Measurements from ENCODE around the gene ST3GAL6. TPM values are rescaled to one million over a fixed set of nuclear protein-coding genes. Genes with fewer than 3 reads are reported as not detected.
A peak's percentile ranks its signal among the peaks of the same experiment; 100 is the strongest.

Gene ST3GAL6
- total RNA-seq, 1 experiment from 2014 or later = 12.4 TPM

DNA sequence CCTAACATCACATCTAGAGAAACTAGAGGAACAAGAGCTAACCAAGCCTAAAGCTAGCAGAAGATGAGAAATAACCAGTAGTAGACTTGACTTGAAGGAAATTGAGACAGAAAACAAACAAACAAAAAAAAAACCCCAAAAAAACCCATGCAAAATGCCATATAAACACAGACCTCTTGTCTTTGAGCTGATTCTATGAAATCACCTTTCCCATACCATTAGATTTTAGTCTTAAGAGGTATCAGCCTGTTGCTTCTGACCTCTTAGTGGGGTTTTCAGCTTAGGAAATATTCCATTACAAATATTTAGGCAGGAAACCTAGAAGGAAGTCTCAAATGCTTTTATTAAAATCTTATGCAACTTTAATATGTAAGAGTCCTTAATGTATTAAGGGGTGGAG lies 23.9 kb upstream of the ST3GAL6 start:
- no peak for DNase-seq (ENCODE audit: low read depth)

DNA sequence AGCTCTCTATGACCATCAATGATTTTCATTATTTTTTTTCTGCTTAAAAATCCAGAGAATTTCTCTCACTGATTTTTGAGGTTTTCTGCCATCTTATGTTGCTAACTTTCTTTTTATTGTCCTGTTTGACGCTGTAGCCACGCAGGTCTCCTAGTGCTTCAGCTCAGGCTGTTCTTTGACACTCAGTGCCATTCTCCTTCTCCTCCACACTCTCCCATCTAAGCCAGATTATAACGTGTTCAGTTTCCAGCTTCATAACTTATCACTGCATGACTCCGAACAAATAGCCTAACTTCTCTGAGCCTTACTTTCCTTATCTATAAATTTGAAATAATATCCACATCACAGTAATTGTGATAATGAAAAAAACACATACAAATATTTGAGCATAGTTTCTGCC lies 22.8 kb upstream of the ST3GAL6 start:
- no peak for DNase-seq (ENCODE audit: low read depth)

DNA sequence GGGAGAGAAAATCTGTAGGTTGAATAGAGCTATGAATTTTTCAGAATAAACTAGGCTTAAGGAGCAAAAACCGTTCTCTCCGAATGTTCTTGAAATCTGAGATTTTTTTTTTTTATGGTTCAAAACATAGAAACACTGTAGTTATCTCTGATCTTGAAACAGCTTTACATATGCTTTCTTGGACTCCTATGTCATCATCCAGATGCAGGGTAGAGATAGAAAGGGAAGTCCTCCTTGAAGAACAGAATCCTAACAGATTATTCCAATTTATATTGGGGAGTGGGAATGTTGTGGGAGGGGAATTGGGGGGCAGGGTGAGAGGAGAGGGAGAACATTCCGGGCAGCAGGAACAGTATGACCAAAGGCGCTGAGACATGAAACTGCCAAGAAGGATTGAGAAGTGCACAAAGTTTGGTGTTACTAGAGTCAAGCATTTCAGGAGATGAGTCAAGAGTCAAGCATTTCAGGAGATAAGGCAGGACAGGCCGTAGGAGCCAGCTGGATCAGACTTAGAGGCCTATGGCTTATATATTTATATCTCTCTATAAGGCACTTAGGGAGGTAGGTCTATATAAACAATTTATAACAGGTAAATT lies 21.9 kb upstream of the ST3GAL6 start:
- peak; percentile 76 for DNase-seq (ENCODE audit: low read depth)

DNA sequence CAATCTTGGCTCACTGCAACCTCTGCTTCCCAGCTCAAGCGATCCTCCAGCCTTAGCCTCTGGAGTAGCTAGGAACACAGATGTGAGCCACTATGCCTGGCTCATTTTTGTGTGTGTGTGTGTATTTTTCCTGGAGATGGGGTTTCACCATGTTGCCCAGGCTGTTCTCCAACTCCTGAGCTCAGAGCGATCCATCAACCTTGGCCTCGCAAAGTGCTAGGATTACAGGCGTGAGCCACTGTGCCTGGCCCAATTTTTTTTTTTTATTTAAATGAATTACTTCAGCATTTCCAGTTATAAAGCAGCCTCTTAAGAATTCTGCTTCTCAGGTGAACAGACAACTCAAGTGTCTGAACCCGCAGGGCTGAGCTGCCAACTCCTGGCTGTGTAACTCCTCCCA lies 20.1 kb upstream of the ST3GAL6 start:
- DNase-seq (ENCODE audit: low read depth) = no peak

DNA sequence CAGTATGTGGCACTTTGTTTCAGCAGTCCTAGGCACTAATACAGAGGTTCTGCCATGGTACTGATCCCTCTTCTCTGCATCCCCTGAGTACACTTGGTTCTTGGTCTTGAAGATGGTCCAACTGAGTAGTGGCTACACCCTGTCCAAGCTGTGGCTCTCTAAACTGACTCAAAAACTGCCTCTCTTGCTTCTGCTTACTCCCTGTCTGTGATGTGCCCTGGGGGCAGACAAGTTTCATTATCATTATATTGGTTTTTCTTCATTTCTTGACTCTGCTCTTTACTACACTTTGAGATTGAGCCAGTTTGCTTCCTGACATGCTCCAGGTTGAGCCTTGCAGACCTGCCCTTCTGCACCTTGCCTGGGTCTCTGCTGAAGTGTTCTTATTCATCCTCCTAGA lies 18.9 kb upstream of the ST3GAL6 start:
- DNase-seq (ENCODE audit: low read depth) = no peak

DNA sequence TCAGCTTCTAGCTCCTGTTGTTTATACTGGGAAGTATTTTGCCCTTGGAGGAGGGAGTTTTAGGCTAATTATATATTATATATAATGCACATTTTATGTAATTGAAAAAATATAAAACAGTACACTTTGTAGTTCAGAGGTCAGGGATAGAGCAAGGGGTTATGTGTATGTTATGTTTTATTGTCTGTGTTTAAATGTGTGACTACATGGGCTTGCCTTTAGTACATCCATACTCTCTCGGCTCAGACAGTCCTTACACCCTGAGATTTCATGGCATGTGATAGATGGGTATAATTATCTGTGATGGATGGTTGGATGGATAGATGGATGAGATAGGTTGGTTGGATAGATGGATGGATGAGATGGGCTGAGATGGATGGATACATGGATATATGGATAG lies 17.4 kb upstream of the ST3GAL6 start:
- DNase-seq (ENCODE audit: low read depth) = no peak

DNA sequence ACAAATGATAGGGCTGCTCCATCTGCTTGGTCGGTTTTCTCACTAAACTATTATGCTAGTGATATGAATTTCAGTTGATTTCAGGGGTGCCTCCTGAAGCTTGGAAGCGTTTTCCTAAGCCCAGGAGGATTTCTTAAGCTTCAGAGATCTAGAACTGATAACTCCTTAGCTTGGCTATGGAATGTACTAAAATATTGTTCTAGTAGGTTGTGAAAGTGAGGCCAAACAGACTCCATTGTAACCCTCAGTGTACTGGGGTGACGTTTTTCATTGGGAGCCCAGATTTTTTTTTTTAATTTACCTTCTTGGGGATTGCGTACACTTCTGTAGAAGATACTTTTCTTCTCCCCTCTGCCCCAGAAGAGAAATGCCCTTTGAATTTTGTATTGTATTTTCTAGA lies 17.0 kb upstream of the ST3GAL6 start:
- no peak for DNase-seq (ENCODE audit: low read depth)

DNA sequence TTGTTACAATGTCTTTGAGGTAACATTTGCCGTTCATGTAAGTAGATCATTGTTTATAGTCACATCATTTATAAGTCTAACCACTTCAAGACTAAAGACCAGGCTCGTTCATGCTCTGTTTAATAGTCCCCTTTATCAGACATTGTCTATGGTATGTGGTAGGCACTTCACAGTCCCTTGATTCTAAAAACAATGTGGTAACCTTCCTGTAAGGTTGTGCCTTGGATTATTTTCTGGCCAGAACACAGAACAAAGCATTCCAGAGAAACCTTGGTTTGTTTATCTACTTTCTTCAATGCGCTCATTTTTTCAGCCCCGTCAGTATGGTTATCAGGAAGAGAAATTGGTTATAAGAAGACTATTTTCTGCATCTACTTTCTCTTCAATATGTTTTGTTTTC lies 16.3 kb upstream of the ST3GAL6 start:
- no peak for DNase-seq (ENCODE audit: low read depth)

DNA sequence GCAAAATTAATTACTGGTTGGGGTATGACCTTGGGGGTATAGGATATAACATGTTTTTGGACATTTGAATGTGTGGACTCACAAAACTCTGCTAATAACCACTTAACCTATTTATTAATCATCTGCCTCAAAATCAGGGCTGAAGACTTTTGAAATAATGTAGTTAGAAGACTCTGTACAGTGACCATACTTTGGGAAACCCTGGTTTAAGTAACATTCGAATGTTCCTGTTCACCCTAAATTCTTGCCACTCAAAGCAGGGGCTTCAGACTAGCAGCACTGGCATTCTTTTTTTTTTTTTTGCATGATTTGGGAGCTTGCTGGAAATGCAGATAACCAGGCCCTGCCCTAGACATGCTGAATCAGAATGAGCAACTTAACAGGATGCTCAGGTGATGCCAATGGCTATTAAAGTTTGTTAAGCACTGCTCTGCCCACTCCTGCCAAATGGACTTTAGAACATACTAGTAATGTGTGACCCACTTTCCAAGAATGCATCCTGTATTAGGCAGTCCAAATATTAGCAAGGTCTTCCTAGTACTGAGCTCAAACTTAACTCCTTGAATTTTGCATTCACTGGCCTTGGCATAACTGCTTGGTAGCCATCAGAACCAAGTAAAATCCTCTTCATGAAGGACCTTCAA lies 12.7 kb upstream of the ST3GAL6 start:
- DNase-seq (ENCODE audit: low read depth) = no peak

DNA sequence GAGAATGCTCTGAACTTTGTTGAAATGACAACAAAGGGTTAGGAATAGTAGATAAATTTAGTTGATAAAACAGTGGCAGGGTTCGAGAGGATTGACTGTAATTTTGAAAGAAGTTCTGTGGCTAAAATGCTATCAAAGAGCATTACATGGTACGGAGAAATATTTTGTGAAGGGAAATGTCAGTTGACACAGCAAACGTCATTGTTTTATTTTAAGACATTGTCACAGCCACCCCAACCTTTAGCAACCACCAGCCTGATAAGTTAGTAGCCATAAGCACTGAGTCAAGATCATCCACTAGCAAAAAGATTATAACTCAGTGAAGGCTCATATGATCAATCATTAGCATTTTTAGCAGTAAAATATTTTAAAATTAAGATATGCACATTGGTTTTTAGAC lies 8.7 kb upstream of the ST3GAL6 start:
- no peak for DNase-seq (ENCODE audit: low read depth)

DNA sequence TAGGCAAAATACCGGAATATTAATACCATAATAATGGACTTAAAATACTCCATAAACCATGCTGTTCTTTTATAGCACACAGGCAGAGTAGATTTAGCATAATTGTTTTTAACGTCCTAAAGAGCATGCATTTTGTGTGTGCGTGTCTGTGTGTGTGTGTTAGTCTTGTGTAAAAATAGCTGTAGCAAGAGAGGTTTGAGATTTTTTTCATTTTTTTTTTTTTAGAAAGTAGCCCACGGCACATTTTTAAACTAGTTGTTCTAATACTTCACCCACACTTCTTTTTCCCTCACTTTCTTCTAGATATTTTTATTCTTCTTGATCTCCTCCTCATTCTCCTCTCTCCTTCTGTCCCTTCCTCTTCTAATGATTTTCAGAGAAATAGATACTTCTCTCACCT lies 7.5 kb upstream of the ST3GAL6 start:
- DNase-seq (ENCODE audit: low read depth) = no peak

DNA sequence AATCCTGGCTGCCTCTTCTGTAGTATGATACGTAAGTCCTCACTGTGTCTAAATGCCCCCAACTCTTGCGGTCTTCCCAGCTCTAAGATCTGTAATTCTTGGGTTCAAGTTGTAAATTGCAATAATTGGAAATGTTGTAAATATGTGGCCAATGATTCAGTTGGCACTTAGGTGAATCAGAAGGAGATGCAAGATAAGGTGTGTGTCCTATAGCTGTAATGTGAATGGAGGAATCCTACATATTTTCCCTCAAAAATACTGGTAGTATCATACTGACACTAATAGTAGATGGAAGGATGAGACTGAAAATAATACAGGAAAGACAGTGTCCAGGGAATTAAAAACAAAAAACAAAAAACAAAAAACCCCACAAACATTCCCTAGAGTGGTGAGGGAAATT lies 3.5 kb upstream of the ST3GAL6 start:
- DNase-seq (ENCODE audit: low read depth) = no peak

DNA sequence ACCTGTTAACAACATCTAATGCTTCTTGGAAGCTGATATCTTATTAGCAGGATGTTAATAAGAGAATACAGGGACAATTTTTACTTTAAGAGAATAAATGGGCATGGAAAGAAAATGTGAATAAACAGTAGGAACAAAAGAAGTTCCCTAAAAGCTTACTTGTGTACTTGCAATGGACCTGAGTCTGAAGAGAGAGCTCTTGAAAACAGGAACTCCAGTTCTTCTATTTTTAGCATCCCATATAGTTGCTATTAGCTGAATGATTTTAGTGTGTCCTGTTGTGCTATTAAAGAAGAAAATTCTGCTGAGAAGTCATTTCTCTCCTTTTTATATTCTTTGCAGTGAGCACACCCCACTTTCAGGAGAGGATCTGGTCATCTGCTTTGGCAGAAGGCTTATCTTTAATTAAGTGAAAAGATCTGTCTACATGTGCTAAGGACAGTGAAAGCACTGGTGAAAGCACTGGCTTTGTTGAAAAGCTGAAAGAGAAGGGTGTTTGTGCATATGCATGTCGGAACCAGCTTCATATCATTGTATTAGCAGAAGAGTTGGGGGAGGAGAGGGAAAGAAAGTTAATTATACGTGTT lies 1.4 kb upstream of the ST3GAL6 start:
- DNase-seq (ENCODE audit: low read depth) = no peak

DNA sequence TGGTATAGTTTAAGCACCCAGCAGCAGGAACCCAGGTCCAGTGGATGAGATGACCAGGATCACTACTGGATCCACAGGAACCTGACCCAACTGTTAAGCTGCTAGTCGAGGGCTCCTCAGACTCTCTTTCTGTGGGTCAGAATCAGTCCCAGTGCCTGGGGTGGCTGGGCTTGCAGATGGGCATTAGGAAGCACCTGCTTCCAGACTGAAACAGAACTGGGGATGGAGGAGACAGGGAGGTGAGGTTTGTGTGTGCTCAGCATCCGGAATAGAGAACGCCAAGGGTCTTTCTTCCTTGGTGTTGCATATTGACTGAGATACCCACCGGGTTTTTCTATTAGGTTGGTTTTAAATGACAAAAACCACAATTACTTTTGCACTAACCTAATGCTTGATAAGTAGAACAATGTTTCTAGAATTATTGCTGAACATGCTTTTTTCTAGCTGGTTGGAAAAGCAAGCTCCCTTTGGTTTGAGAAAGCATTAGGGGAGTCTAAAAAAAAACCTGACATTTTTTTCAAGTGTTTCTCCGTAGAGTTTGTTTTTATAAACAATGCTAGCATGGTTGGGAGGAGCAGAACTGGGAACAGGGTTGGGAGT lies 779 bp downstream of the ST3GAL6 start:
- no peak for DNase-seq (ENCODE audit: low read depth)

DNA sequence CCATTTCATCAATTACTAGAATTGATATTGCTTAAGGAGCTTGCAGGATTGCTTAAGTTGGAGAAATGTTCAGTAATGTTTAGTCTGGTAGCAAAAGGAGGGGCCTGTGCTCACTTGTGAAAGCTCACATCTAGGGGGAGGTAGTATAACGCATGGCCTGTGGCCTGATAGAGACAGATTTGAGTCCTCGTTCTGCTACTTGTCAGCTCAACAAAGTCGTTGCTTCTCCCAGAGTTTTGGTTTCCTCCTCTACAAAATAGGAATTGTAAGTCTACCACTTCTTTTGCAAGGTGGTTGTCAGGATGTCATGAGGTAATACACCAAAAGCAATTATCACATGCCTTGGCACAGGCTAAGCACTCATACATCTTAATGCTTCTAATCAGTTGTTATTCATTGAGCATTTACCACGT lies 1.3 kb downstream of the ST3GAL6 start:
- DNase-seq (ENCODE audit: low read depth) = no peak

DNA sequence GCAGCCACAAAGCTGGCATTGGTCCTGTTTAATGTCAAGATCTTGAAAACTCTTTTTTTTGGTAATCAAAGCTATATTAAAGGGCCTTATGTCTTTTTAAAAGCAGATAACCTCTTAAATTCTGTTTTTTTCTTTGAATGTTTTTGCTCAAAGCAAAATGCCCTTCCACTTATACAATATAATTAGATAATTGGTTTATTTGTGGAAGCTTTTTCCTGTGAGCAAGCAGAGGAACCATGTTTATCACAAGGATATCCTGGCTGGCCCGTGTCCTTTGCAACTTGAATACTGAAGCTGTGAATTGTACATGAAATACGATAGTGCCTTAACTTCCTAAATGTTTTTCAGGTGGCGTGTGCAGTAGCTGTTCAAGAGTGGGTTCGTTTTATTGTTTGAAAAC lies 2.6 kb downstream of the ST3GAL6 start:
- DNase-seq (ENCODE audit: low read depth) = no peak

DNA sequence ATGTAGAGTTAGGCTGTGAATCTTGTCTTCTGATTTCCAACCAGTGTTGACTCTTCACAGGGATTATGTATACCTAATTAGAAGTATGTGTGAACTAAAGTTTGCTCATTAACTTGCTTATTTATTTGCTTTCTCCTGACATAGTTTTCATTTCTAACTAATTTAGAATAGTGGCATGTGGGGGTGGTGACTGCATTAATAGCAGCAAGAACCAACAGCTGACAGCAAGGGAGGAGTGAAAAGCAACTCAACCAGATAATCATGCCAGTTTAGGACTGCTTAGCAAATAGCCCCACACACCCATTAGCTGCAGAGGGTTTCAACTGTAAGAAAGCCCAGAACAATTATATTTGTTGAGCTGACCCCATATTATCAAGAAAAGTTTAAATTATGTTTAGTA lies 3.8 kb downstream of the ST3GAL6 start:
- no peak for DNase-seq (ENCODE audit: low read depth)

DNA sequence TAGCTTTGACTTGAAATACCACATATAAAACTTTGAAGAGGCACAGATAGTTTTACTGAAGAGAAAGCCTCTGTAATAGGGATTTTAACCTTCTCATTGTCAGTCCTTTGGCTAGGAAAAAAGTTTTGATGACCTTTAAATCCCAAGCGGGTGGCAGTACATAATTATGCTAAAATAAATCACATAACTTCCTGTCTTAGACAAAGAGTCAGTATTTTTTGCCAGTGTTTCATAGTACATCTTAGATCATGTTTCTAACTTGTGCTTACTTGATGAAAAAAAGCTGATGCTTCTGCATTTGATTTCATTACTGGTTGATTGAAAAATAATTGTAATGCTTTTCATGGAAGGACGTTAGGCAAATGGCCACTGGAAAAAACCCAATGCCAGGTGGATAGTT lies 5.8 kb downstream of the ST3GAL6 start:
- DNase-seq (ENCODE audit: low read depth) = no peak

DNA sequence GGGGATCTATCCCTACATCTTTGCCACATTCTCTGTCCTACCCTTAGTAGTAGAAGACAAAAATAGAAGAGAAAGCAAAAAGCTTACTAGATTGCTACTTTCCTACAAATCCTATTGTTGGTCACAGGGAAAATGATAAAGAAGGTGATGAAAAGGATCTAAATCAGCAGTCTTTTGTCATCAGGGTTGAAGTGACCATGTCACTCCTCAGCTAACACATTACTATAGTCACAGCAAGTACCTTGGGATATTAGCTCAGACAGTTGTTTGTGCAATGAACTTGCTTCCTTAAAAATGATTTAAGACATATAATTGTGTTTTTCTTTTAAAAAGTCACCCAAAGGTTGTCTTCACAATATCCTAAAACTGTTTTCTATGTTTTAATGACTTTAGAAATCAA lies 6.3 kb downstream of the ST3GAL6 start:
- DNase-seq (ENCODE audit: low read depth) = no peak

DNA sequence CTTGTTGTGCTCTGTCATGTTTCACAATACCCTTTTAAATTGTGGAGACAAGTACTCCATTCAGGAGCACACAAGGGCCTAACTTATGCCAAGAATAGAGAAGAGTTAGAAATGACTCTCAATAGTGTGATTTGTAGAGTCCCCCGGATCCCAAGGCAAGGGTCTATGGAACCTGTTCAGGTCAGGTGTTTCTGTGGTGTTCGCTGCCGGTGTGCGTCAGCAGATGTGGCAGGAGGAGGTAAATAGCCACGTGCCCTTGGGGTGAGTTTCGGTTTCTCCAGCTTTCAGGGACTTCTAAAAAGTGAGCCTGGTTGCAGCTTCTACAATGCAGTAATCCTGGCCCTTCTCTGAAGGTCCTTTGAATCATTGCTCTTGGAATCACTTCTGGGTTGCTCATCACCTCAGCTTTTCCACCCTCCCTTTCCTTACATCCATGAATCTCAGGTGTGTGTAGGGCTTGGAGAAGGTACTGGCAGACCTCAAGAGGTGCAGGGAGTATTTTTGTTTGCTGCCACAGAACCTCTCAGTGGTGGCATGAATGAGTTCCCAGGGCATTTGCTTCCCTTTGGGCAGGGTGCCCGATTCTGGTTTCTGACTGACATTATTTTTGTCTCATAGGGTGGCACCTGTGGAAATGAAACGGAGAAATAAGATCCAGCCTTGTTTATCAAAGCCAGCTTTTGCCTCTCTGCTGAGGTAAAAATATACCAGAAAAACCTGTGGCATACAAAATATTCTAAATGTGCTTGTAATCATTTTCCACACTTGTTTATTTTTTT lies 7.3 kb downstream of the ST3GAL6 start:
- no peak for DNase-seq (ENCODE audit: low read depth)

DNA sequence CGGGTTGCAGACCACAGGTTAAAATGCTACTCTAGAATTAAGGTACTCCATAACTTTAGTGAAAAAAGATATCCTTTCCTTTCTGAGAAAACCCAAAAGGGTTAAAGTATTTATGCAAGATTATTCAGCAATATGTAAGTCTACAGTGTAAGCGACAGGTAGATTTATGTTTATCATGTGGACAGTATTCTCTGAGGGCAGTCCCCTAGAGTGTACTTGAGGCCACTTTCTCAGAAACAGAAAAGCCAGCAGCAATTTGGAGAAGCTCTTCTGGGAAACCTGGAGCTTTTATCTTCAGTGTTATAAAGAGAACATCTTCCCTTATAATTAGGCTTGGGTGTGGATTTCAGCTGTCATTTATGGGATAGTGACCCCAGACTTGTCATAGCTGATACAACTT lies 8.9 kb downstream of the ST3GAL6 start:
- no peak for DNase-seq (ENCODE audit: low read depth)

DNA sequence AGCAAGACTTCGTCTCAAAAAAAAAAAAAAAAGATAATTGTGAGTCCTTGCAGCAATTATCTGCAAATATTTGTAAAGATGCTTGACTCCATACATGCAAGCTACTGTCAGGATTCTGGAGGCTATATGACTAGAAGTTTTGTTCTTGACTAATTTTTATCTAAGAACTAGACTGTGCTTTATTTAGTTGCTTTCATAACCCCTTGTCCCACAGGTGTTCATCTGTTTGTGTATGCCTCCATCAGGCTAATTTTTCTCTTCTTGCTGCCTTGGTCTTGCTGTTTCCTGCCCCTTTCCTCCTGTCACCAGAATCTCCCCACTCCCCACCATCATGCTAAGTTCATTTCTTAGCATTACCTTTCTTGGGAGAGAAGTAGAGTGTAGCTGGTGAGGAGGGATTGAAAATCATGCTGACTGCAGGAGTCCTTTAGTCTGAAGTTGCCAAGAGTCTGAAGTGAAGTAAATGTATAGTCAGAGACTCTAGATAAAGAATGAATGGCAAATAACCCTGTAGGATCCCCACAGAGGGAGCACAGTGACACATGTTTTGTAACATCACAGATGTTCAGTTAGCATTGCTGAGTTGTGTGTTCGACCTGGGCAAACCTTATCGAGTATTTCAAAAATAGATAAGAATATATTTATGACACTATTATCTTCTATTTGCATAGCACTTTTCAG lies 12.5 kb downstream of the ST3GAL6 start:
- DNase-seq (ENCODE audit: low read depth) = no peak

All from HT1080 (cell line).